B cell (primary cell): ENCODE data around the gene ADAMTS17. TPM values are rescaled to one million over a fixed set of nuclear protein-coding genes. Genes with fewer than 3 reads are reported as not detected.

Source experiments
- ATAC-seq: fragments of 200-7000 bp; cut with Tn5 transposase; one replicate; pipeline ENCODE4 v1.10.0; 2021; ENCODE audit warnings: low read depth, mild to moderate bottlenecking, moderate number of reproducible peaks, moderate library complexity
- CTCF ChIA-PET: fragments of 350-600 bp; sonication (Branson Sonifier 250); formaldehyde crosslinking; loops from one replicate; lab custom pipeline; 2021; ENCODE audit warnings: antibody characterized with exemption, inconsistent platforms; lab: Charles Lee
- POLR2A ChIA-PET: fragments of 350-600 bp; sonication (Branson Sonifier 250); formaldehyde crosslinking; loops from one replicate; lab custom pipeline; 2021; ENCODE audit warnings: antibody characterized with exemption; lab: Charles Lee
- DNase-seq: peaks from one replicate; pipeline ENCODE4 v3.0.0; 2013
- H2AFZ ChIP-seq: 2 replicates; pipeline ENCODE4 v1.6.1; 2012; ENCODE audit warnings: mild to moderate bottlenecking, low read depth, low read length; ENCODE audit not compliant: insufficient read depth, poor library complexity, severe bottlenecking
- H3K27ac ChIP-seq, 2 donors: 1 replicate in 1 of 2; 2 replicates in 1 of 2; pipeline ENCODE4 v1.5.1; 2012 to 2013; ENCODE audit warnings: low read length in 2 of 2, mild to moderate bottlenecking in 2 of 2, moderate library complexity in 1 of 2
- H3K27me3 ChIP-seq, 4 experiments: fragments of 200-600 bp in 1 of 4; sonication (generic) in 1 of 4; replicated peaks in 1 of 4; 1 replicate in 2 of 4; 2 replicates in 2 of 4; pipeline versions ENCODE4 v1.6.1 to v1.7.0; 2013 to 2016; ENCODE audit warnings: low read length in 3 of 4, mild to moderate bottlenecking in 2 of 4, mixed read lengths in 1 of 4, moderate library complexity in 1 of 4; ENCODE audit not compliant: insufficient read depth in 4 of 4, control insufficient read depth in 3 of 4; ENCODE audit errors: control extremely low read depth in 1 of 4
- H3K36me3 ChIP-seq, 2 experiments: replicated peaks in 1 of 2; 1 replicate in 1 of 2; 2 replicates in 1 of 2; pipeline versions ENCODE4 v1.6.1 to v1.7.1; 2013; ENCODE audit warnings: low read length in 1 of 2; ENCODE audit not compliant: insufficient read depth in 2 of 2, control insufficient read depth in 1 of 2; ENCODE audit errors: control extremely low read depth in 1 of 2, extremely low read depth in 1 of 2
- H3K4me1 ChIP-seq, 2 donors: fragments of 200-600 bp in 1 of 2; sonication (generic) in 1 of 2; 1 replicate in 1 of 2; 2 replicates in 1 of 2; pipeline versions ENCODE4 v1.5.1 to v1.6.1; 2013 to 2017; ENCODE audit warnings: low read length in 2 of 2; ENCODE audit not compliant: control insufficient read depth in 2 of 2, insufficient read depth in 2 of 2
- H3K4me2 ChIP-seq: replicated peaks from 2 replicates; pipeline ENCODE3; 2012; ENCODE audit warnings: mild to moderate bottlenecking, low read depth, low read length; ENCODE audit not compliant: poor library complexity, severe bottlenecking
- H3K4me3 ChIP-seq, 5 experiments: fragments of 200-600 bp in 1 of 5; sonication (generic) in 1 of 5; 1 replicate in 3 of 5; 2 replicates in 2 of 5; pipeline versions ENCODE4 v1.5.1 to v1.7.0; 2011 to 2016; ENCODE audit warnings: low read length in 4 of 5, mild to moderate bottlenecking in 4 of 5, low read depth in 2 of 5, control low read depth in 1 of 5, moderate library complexity in 1 of 5; ENCODE audit not compliant: insufficient read depth in 1 of 5; ENCODE audit errors: control extremely low read depth in 1 of 5, extremely low read depth in 1 of 5
- H3K79me2 ChIP-seq: fragments of 200-600 bp; sonication (generic); one replicate; pipeline ENCODE4 v1.6.0; 2016; ENCODE audit warnings: low read length; ENCODE audit not compliant: control insufficient read depth, insufficient read depth
- H3K9ac ChIP-seq: fragments of 200-600 bp; sonication (generic); 2 replicates; pipeline ENCODE4 v1.6.1; 2017; ENCODE audit warnings: mild to moderate bottlenecking, low read length, moderate library complexity
- H3K9me3 ChIP-seq, 3 donors: one replicate each; pipeline versions ENCODE4 v1.6.1 to v1.7.1; 2013; ENCODE audit warnings: low read length in 2 of 3; ENCODE audit not compliant: control insufficient read depth in 2 of 3, insufficient read depth in 1 of 3; ENCODE audit errors: control extremely low read depth in 1 of 3
- H4K20me1 ChIP-seq: 2 replicates; pipeline ENCODE4 v1.6.0; 2012; ENCODE audit warnings: mild to moderate bottlenecking, low read length; ENCODE audit not compliant: insufficient read depth, control insufficient read depth, poor library complexity, severe bottlenecking
- H3K27ac Mint-ChIP-seq: one replicate; pipeline ENCODE4 v1.8.0; 2021; ENCODE audit warnings: mixed read lengths
- H3K27me3 Mint-ChIP-seq: one replicate; pipeline ENCODE4 v1.8.0; 2021; ENCODE audit warnings: mixed read lengths
- H3K4me1 Mint-ChIP-seq: one replicate; pipeline ENCODE4 v1.8.0; 2021; ENCODE audit warnings: mixed read lengths
- H3K4me3 Mint-ChIP-seq: one replicate; pipeline ENCODE4 v1.8.0; 2021; ENCODE audit warnings: mixed read lengths
- H3K9me3 Mint-ChIP-seq: one replicate; pipeline ENCODE4 v1.8.0; 2022; ENCODE audit warnings: mixed read lengths; ENCODE audit not compliant: insufficient read depth
- CTCF ChIP-seq: fragments of 200-600 bp; IDR thresholded peaks from one replicate; pipeline ENCODE4 v1.8.0; 2022; ENCODE audit warnings: antibody characterized with exemption, mild to moderate bottlenecking
- EZH2 ChIP-seq: IDR thresholded peaks from 2 replicates; pipeline ENCODE4 v1.6.1; 2012; ENCODE audit warnings: borderline replicate concordance, low read depth, mild to moderate bottlenecking, moderate library complexity, low read length; ENCODE audit not compliant: insufficient read depth, poor library complexity, severe bottlenecking
- WGBS: methylation state at CpG from one replicate; pipeline ENCODE4 v1.1.5; 2013; ENCODE audit warnings: missing lambda C conversion rate; ENCODE audit not compliant: insufficient coverage; 5-methylcytosine and 5-hydroxymethylcytosine counted together
- intact Hi-C: fragments of 100-400 bp; cut with micrococcal nuclease; formaldehyde crosslinking; loops from one replicate; pipeline ENCODE4 v1.10.0; 2022
- polyA plus RNA-seq: library from polyadenylated mRNA; depleted of rRNA; stranded (reverse); fragments of >200 nt; gene quantifications from 2 replicates; pipeline ENCODE4 v1.2.3, GENCODE V29; 2012
- total RNA-seq, 2 donors: library from RNA; stranded (reverse); fragments of 120-200 nt in 1 of 2; gene quantifications; 1 replicate in 1 of 2; 2 replicates in 1 of 2; pipeline versions ENCODE4 v1.2.3 to v1.2.4, GENCODE V29; 2013 to 2022

ADAMTS17 gene
- total and polyA plus RNA-seq, 2 donors (not counting 1 experiment from before 2014, with no cell fraction given), result 0.10 TPM; not detected in 1

- no peak overlapping the region for H3K9ac ChIP-seq
- no peak for TF ChIP-seq EZH2
- no peak for TF ChIP-seq CTCF
- CTCF ChIA-PET, result no interaction called here
- H3K27ac ChIP-seq, result no peak overlapping the region
- Mint-ChIP-seq H3K4me3 (no peak overlapping the region), H3K27ac (no peak overlapping the region), H3K4me1 (no peaks in the 10 kb centered on the region), H3K9me3 (no peaks in the 10 kb centered on the region), H3K27me3 (peaks cover 12% of the 10 kb centered on the region)
- H3K4me3 ChIP-seq, result no peak overlapping the region
- POLR2A ChIA-PET, result no interaction called here
- H4K20me1 ChIP-seq, result no peaks in the 10 kb centered on the region
- ATAC-seq (no peak), DNase-seq (no peak)
- peaks cover 0 to 2% (median 0%) of the 10 kb centered on the region in 3 donors for H3K9me3 ChIP-seq
- no peak overlapping the region for H3K4me2 ChIP-seq
- H3K27me3 ChIP-seq, result peaks cover 0 to 8% (median 0%) of the 10 kb centered on the region in 4 experiments
- no peak overlapping the region for H2AFZ ChIP-seq
- H3K4me1 ChIP-seq, result no peaks in the 10 kb centered on the region
- no peaks in the 10 kb centered on the region for H3K79me2 ChIP-seq
- intact Hi-C loops, result no loop called here
- no peaks in the 10 kb centered on the region for H3K36me3 ChIP-seq
- 54% methylated on average over 9 of the region's 11 CpGs for WGBS
Observed at GRCh38 chr15:100053474-100054121, 288.2 kb downstream of the ADAMTS17 start.

GRCh38 chr15:100052716-100053473 is 288.9 kb downstream of the ADAMTS17 start:
- Mint-ChIP-seq H3K4me1 (no peaks in the 10 kb centered on the region), H3K27ac (no peak overlapping the region), H3K27me3 (peaks cover 7% of the 10 kb centered on the region), H3K9me3 (no peaks in the 10 kb centered on the region), H3K4me3 (no peak overlapping the region)
- TF ChIP-seq EZH2 (no peak), CTCF (no peak)
- no peak overlapping the region for H2AFZ ChIP-seq
- no peaks in the 10 kb centered on the region for H3K79me2 ChIP-seq
- ChIA-PET POLR2A (no interaction called here), CTCF (no interaction called here)
- no peaks in the 10 kb centered on the region for H3K36me3 ChIP-seq
- H3K9me3 ChIP-seq, result peaks cover 0 to 1% (median 0%) of the 10 kb centered on the region in 3 donors
- H3K27me3 ChIP-seq, result peaks cover 0 to 3% (median 0%) of the 10 kb centered on the region in 4 experiments
- no peak for DNase-seq
- WGBS, result 89% methylated on average over 17 of the region's 19 CpGs
- intact Hi-C loops, result no loop called here
- ATAC-seq, result no peak
- H3K4me1 ChIP-seq, result no peaks in the 10 kb centered on the region
- H4K20me1 ChIP-seq, result no peaks in the 10 kb centered on the region
- no peak overlapping the region for H3K4me2 ChIP-seq
- H3K4me3 ChIP-seq, result no peak overlapping the region
- no peak overlapping the region for H3K9ac ChIP-seq
- no peak overlapping the region for H3K27ac ChIP-seq
